GM12864 (cell line): ENCODE results near the gene WDR86.

ENCODE experiments used
- DNase-seq: peaks from one replicate; pipeline ENCODE4 v3.0.0-alpha.2; 2011; ENCODE audit warnings: low read depth
- H3K4me3 ChIP-seq: 2 replicates; pipeline ENCODE4 v1.5.1; 2011; ENCODE audit warnings: mild to moderate bottlenecking, low read depth, low read length, control low read depth
- CTCF ChIP-seq: IDR thresholded peaks from 2 replicates; pipeline ENCODE4 v1.5.1; 2011; ENCODE audit warnings: low read depth, mild to moderate bottlenecking, moderate library complexity, low read length, control low read depth, inconsistent platforms; ENCODE audit errors: missing control alignments

Gene WDR86

GRCh38 chr7:151361193-151361959 is 48.5 kb downstream of the WDR86 start:
- no peak overlapping the region for H3K4me3 ChIP-seq
- no peak for DNase-seq
- no peak for TF ChIP-seq CTCF

- no peak for TF ChIP-seq CTCF
- H3K4me3 ChIP-seq = no peak overlapping the region
- no peak for DNase-seq
Observed at GRCh38 chr7:151352512-151352911, 57.3 kb downstream of the WDR86 start.

GRCh38 chr7:151351967-151352366 is 57.9 kb downstream of the WDR86 start:
- no peak for DNase-seq
- no peak for TF ChIP-seq CTCF
- no peak overlapping the region; the same call in 1 of the 2 replicates for H3K4me3 ChIP-seq

- no peak for DNase-seq
- no peak overlapping the region for H3K4me3 ChIP-seq
- TF ChIP-seq CTCF = peak; percentile 72
Observed at GRCh38 chr7:151351027-151351426, 58.8 kb downstream of the WDR86 start.

- TF ChIP-seq CTCF = no peak
- DNase-seq = no peak
- H3K4me3 ChIP-seq = peak overlapping the region; percentile 47
Observed at GRCh38 chr7:151349507-151349853, 60.4 kb downstream of the WDR86 start.

GRCh38 chr7:151348970-151349369 is 60.9 kb downstream of the WDR86 start:
- H3K4me3 ChIP-seq = no peak overlapping the region; the same call in 1 of the 2 replicates
- DNase-seq = no peak
- no peak for TF ChIP-seq CTCF

GRCh38 chr7:151347200-151347599 is 62.6 kb downstream of the WDR86 start:
- no peak for DNase-seq
- H3K4me3 ChIP-seq = no peak overlapping the region
- TF ChIP-seq CTCF = no peak
